RWPE2 (cell line): ENCODE results near the gene DPF3.

Experiments
- ATAC-seq: fragments of 200-7000 bp; cut with Tn5 transposase; 3 replicates; pipeline ENCODE4 v1.9.1; 2021; ENCODE audit warnings: low read depth
- DNase-seq: peaks from one replicate; pipeline ENCODE4 v3.0.0-alpha.2; 2020; ENCODE audit warnings: low spot score
- H3K27ac ChIP-seq: fragments of 450-650 bp; 2 replicates; pipeline ENCODE4 v1.5.1; 2017; ENCODE audit warnings: mild to moderate bottlenecking; ENCODE audit not compliant: poor library complexity, severe bottlenecking
- H3K27me3 ChIP-seq: fragments of 250-450 bp; sonication (Bioruptor Pico); 2 replicates; pipeline ENCODE4 v1.5.1; 2021; ENCODE audit warnings: mild to moderate bottlenecking, moderate library complexity; ENCODE audit not compliant: insufficient read depth, poor library complexity, severe bottlenecking
- H3K36me3 ChIP-seq: fragments of 250-450 bp; sonication (Bioruptor Pico); 2 replicates; pipeline ENCODE4 v1.5.1; 2020; ENCODE audit warnings: low read depth, mild to moderate bottlenecking, moderate library complexity
- H3K4me1 ChIP-seq: fragments of 250-450 bp; sonication (Bioruptor Pico); 2 replicates; pipeline ENCODE4 v1.5.1; 2021; ENCODE audit warnings: mild to moderate bottlenecking, moderate library complexity; ENCODE audit not compliant: insufficient read depth, poor library complexity, severe bottlenecking
- H3K4me3 ChIP-seq: fragments of 250-450 bp; sonication (Bioruptor Pico); 2 replicates; pipeline ENCODE4 v1.5.1; 2021; ENCODE audit warnings: mild to moderate bottlenecking, moderate library complexity; ENCODE audit not compliant: severe bottlenecking
- H3K9me3 ChIP-seq: fragments of 250-450 bp; sonication (Bioruptor Pico); 2 replicates; pipeline ENCODE4 v1.5.1; 2021; ENCODE audit warnings: mild to moderate bottlenecking, moderate library complexity; ENCODE audit not compliant: severe bottlenecking
- TF ChIP-seq, protein P1 (sequence below): fragments of 450-650 bp; IDR thresholded peaks from one replicate; pipeline ENCODE4 v1.5.1; 2017; ENCODE audit warnings: mild to moderate bottlenecking, moderate library complexity; ENCODE audit not compliant: poor library complexity, severe bottlenecking

DPF3 gene

DNA sequence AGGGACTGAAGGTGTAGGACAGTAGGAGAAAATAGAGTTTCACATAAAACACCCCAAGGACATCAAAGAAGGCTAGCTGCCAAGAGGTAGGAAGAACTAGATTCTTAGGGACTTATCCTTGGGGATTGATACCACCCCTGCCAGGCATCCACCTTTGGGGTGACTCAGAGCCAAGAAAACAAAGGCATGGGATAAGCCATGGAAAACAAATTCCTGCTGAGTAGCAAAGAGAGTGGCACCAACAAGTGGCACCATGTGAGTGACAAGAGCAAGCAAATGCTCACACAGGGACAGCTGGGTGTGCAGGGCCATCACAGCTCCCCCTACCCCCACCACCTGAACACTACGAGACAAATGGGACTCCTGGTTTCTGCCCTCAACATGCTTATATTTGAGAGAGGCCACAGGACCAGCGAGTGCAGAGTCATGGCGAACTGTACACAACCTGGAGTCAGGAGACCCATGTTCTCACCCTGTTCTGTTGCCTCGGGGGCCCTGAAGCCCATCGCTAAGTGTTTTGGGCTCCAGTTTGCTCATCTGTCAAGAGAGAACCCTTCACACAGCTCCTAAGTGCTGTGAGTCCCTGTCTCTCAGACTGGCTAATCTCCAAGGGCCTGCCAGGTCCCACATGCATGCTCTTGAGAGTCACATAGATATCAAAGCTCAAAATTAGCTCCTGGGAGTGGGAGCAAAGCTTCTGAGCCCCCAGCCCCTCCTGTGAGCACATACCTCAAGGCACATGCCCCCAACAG, 91.9 kb downstream of the DPF3 start:
- ATAC-seq (peak; percentile 58), DNase-seq (no peak)
- Histone ChIP-seq H3K4me3 (no peak overlapping the region), H3K36me3 (no peaks in the 10 kb centered on the region), H3K27me3 (no peaks in the 10 kb centered on the region), H3K27ac (peak overlapping the region; percentile 70), H3K9me3 (no peaks in the 10 kb centered on the region), H3K4me1 (peaks cover 16% of the 10 kb centered on the region)
- TF ChIP-seq, protein P1, sequence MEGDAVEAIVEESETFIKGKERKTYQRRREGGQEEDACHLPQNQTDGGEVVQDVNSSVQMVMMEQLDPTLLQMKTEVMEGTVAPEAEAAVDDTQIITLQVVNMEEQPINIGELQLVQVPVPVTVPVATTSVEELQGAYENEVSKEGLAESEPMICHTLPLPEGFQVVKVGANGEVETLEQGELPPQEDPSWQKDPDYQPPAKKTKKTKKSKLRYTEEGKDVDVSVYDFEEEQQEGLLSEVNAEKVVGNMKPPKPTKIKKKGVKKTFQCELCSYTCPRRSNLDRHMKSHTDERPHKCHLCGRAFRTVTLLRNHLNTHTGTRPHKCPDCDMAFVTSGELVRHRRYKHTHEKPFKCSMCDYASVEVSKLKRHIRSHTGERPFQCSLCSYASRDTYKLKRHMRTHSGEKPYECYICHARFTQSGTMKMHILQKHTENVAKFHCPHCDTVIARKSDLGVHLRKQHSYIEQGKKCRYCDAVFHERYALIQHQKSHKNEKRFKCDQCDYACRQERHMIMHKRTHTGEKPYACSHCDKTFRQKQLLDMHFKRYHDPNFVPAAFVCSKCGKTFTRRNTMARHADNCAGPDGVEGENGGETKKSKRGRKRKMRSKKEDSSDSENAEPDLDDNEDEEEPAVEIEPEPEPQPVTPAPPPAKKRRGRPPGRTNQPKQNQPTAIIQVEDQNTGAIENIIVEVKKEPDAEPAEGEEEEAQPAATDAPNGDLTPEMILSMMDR: no peak

DNA sequence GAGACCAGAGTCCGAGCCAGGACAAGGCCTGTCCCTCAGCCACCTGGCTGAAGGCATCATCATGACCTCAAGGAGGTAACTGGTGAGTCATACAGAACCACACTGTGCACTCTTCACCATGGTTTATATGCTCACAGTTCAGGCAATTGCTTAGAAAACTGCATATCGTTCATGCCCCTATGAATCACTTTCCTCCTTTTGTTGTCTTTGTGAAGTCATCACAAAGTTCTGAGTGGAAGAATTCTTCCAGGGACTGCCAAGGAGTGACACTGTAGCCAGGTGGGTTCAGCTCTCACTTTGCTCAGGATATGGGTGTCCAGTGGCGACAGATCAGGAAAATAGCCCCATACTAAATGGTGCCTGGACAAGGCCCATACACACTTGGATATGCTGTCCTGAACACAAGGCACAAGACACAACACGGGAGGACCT, 92.5 kb downstream of the DPF3 start:
- peak; percentile 97 for ATAC-seq

DNA sequence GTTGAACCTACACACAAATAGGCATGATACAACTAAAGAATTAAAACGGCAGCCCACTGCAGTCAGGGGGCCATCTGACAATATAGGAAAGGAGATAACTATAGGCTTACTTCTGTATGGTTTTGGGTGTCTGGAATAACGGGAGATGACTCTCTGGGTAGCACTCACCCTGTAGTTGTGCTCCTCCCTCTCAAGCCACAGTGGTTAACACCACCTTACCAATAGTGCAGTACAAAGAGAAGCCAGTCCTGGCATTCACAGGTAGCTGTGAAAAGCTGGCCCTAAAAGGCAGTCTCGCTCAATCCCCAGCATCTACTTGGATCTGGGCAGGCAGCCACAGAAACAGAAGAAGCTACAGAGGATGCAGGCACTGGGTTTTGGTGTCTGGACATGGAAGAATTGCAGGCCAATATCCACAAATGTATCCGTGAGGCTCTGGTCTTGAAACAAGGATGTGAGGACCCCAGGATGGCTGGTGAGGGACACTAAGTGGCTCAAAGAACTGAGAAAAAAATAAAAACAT, 93.0 kb downstream of the DPF3 start:
- ATAC-seq: no peak
- Histone ChIP-seq H3K4me1 (peaks cover 16% of the 10 kb centered on the region), H3K27ac (peak overlapping the region; percentile 70), H3K9me3 (no peaks in the 10 kb centered on the region), H3K36me3 (no peaks in the 10 kb centered on the region), H3K4me3 (no peak overlapping the region), H3K27me3 (no peaks in the 10 kb centered on the region)
- DNase-seq: no peak
- TF ChIP-seq, protein P1: no peak

More for the DNA sequence above, 92.5 kb downstream of the DPF3 start:
- Histone ChIP-seq H3K4me3 (no peak overlapping the region), H3K9me3 (no peaks in the 10 kb centered on the region), H3K36me3 (no peaks in the 10 kb centered on the region), H3K4me1 (peaks cover 16% of the 10 kb centered on the region), H3K27me3 (no peaks in the 10 kb centered on the region), H3K27ac (peak overlapping the region; percentile 70)
- TF ChIP-seq, protein P1: no peak
- no peak for DNase-seq

DNA sequence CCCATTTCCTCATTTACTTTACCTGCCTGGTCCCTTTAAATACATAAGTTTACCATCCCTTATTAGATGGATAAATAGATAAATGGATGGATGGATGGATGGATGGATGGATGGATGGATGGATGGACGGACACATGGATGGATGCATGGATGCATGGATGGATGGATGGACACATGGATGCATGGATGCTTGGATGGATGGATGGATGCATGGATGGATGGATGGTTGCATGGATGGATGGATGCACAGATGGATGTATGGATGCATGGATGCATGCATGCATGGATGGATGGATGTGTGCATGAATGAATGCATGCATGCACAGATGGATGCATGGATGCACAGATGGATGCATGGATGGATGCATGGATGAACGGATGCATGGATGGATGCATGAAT, 93.6 kb downstream of the DPF3 start:
- Histone ChIP-seq H3K4me1 (peaks cover 16% of the 10 kb centered on the region), H3K27me3 (no peaks in the 10 kb centered on the region), H3K27ac (no peak overlapping the region), H3K36me3 (no peaks in the 10 kb centered on the region), H3K4me3 (no peak overlapping the region), H3K9me3 (no peaks in the 10 kb centered on the region)
- TF ChIP-seq, protein P1: no peak
- DNase-seq (no peak), ATAC-seq (no peak)

DNA sequence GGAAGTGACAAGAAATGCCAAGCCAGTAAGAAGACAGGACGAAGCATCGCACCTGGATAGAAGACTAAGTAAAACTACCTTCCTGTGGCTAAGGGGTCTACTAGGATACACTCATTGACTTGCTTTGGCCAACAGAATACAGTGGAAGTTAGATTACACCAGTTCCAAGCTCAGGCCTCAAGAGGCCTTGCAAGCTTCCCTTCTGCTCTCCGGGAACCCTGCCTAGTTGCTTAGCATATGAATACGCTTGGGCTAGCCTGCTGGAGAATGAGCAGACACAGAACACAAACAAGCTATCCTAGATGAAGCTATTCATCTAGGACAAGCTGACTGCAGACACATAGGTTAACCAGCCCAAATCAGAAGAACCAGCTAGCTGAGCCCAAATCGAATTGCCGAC, 97.0 kb downstream of the DPF3 start:
- H3K27me3 ChIP-seq: no peaks in the 10 kb centered on the region
- no peak for ATAC-seq
- H3K4me1 ChIP-seq: peaks cover 12% of the 10 kb centered on the region
- no peak overlapping the region for H3K4me3 ChIP-seq
- no peaks in the 10 kb centered on the region for H3K9me3 ChIP-seq
- TF ChIP-seq, protein P1: no peak
- DNase-seq: no peak
- H3K27ac ChIP-seq: no peak overlapping the region
- no peaks in the 10 kb centered on the region for H3K36me3 ChIP-seq
